Neural cell (in vitro differentiated cells): ENCODE results near the gene TSPAN16.

Source experiments
- EZH2 ChIP-seq: fragments of 200-600, 300-800 bp; shearing (Covaris generic), sonication (generic); IDR thresholded peaks from 2 replicates; pipeline ENCODE4 v1.6.1; 2014; ENCODE audit warnings: antibody characterized with exemption, low read length, borderline replicate concordance, mild to moderate bottlenecking; ENCODE audit not compliant: insufficient read depth, poor library complexity, severe bottlenecking
- MXI1 ChIP-seq: fragments of 450-650 bp; conservative IDR thresholded peaks from 2 replicates; pipeline ENCODE4 v1.6.1; 2014; ENCODE audit warnings: antibody characterized with exemption, mild to moderate bottlenecking; ENCODE audit not compliant: poor library complexity, severe bottlenecking
- POLR2AphosphoS5 ChIP-seq: IDR thresholded peaks from 2 replicates; pipeline ENCODE4 v1.6.1; 2012
- RAD21 ChIP-seq: fragments of 450-650 bp; conservative IDR thresholded peaks from 2 replicates; pipeline ENCODE4 v1.6.1; 2014; ENCODE audit warnings: antibody characterized with exemption, mild to moderate bottlenecking, moderate library complexity
- REST ChIP-seq: IDR thresholded peaks from 2 replicates; pipeline ENCODE4 v1.6.1; 2012; ENCODE audit warnings: borderline replicate concordance
- TAF1 ChIP-seq: IDR thresholded peaks from 2 replicates; pipeline ENCODE4 v1.6.1; 2012; ENCODE audit warnings: low read depth
- TF ChIP-seq, protein P1 (sequence below): fragments of 450-650 bp; IDR thresholded peaks from 2 replicates; pipeline ENCODE4 v1.5.1; 2014; ENCODE audit warnings: antibody characterized with exemption, mild to moderate bottlenecking, moderate library complexity; ENCODE audit not compliant: poor library complexity, severe bottlenecking

DNA sequence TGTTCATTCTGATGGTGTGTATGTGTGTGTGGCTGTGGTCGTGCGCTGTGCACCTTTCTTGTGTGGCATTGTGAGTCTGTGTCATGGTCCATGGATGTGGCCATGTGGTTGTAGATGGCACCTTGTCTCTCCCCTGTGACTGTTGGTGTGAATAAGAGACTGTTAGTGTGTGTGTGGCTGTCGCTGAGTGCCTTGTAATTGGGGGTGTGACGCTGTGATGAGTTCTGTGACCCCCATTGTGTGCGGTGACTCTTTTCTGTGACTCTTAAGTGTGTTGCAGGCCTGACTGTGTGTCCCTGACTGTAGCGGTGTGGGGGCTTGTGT lies 60.1 kb downstream of the TSPAN16 start:
- TF ChIP-seq, protein P1, sequence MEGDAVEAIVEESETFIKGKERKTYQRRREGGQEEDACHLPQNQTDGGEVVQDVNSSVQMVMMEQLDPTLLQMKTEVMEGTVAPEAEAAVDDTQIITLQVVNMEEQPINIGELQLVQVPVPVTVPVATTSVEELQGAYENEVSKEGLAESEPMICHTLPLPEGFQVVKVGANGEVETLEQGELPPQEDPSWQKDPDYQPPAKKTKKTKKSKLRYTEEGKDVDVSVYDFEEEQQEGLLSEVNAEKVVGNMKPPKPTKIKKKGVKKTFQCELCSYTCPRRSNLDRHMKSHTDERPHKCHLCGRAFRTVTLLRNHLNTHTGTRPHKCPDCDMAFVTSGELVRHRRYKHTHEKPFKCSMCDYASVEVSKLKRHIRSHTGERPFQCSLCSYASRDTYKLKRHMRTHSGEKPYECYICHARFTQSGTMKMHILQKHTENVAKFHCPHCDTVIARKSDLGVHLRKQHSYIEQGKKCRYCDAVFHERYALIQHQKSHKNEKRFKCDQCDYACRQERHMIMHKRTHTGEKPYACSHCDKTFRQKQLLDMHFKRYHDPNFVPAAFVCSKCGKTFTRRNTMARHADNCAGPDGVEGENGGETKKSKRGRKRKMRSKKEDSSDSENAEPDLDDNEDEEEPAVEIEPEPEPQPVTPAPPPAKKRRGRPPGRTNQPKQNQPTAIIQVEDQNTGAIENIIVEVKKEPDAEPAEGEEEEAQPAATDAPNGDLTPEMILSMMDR, result no peak
- TF ChIP-seq POLR2AphosphoS5 (no peak), EZH2 (no peak), REST (no peak), TAF1 (no peak), MXI1 (peak; percentile 24), RAD21 (no peak)
